ENCODE measurements around the gene GABBR2. TPM values are rescaled to one million over a fixed set of nuclear protein-coding genes. Genes with fewer than 3 reads are reported as not detected.
"Not testable (repeated sequence)": the region's sequence is repeated elsewhere in the genome, so short reads cannot be mapped to it uniquely, and the experiment has no call there.

GABBR2 gene
- total RNA-seq, 1 experiment from 2014 or later, result 1.9 TPM

GRCh38 chr9:98491828-98492227 lies 216.9 kb downstream of the GABBR2 start:
- DNase-seq (ENCODE audit: low read depth), result no peak

DNA sequence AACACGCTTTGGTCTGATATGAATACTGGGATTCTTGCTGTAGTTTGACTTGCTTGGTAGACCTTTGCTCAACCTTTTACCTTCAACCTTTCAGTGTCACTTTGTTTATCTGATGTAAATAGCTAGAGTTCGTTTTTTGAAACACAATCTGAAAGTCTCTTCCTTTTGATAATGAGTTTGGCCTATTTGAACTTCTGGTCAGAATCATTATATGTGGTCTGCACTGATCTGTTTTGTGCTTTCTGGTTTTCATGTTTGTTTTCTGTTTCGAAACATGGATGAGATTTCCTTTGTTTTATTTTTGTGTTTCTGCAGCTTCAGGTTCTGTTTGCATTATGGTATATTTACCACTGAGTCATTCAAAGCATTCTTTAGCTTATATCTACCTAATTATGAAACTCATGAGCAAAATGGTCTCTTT lies 217.5 kb downstream of the GABBR2 start:
- no peak for DNase-seq (ENCODE audit: low read depth)

DNA sequence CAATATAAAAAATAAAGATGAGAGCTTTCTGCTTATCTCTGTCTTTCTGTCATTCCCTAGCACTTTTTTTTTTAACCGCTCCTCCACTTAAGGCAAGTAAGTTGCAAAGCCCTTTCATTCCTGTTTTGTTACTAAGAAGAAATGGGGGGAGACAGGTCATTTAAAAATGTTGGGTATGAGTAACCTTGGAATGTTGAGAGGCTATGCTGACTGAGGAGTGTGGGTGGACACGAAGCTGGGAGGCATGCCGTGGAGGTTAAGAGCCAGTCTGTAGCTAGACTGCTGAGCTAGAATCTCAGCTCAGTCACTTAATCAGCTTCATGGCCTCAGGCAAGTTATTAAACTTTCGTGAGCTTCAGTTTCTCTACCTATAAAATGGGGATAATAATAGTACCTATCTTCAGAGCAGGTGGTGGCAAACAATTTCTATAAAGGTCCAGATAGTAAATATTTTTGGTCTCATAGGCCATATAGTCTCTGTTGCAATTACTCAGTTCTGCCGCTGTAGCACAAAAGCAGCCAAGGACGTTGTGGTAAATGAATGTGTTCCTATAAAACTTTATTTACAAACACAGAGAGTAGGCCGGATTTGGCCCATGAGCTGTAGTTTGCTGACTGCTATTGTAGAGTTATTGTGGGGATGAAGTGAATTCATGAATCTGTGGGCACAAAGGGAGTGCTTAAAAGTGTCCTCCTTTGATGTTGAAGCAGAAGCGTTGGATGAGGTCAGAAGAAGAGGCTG lies 220.0 kb downstream of the GABBR2 start:
- peak; percentile 84 for DNase-seq (ENCODE audit: low read depth)

- DNase-seq (ENCODE audit: low read depth), result no peak
These were observed 223.0 kb downstream of the GABBR2 start for GRCh38 chr9:98485706-98486105.

DNA sequence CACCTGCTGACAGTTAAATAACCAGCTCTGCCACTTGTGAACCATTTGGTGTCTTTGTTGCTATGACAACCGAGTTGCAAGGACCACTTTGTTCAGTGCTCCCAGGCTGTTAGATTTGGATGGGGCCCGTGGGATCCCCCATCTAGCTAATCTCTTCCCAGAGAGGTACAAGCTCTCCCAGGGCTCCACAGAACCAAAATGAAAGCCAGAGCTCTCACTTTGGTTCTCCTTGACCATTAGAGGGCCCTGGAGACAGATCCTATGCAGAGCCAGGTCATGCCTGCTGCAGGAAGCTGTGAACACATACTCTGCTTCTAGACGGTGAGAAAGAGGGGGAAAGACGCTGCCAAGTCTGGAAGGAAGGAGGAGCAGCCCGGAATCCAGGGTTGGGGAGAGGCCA lies 224.6 kb downstream of the GABBR2 start:
- no peak for DNase-seq (ENCODE audit: low read depth)

DNA sequence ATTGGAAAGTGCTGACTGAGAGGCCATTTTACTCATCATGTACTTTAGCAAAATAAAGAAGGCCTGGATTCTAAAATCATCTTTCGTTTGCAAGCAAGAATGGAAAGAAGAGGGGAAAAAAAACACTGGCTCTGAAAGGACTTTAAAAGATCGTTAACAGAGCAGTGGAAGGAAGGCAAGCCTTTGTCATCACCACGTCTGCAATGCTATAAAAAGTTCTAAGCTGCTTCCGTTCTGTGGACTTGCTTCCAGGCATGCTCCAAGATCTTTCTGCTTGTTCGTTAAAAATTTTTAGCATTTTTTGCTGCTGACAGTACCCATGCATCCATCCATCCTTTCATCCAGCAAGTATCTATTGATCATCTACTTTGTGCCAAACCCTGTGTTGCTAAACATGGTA lies 226.5 kb downstream of the GABBR2 start:
- DNase-seq (ENCODE audit: low read depth), result no peak

- peak; percentile 26 for DNase-seq (ENCODE audit: low read depth)
These were observed 227.1 kb downstream of the GABBR2 start for GRCh38 chr9:98481676-98482075.

DNA sequence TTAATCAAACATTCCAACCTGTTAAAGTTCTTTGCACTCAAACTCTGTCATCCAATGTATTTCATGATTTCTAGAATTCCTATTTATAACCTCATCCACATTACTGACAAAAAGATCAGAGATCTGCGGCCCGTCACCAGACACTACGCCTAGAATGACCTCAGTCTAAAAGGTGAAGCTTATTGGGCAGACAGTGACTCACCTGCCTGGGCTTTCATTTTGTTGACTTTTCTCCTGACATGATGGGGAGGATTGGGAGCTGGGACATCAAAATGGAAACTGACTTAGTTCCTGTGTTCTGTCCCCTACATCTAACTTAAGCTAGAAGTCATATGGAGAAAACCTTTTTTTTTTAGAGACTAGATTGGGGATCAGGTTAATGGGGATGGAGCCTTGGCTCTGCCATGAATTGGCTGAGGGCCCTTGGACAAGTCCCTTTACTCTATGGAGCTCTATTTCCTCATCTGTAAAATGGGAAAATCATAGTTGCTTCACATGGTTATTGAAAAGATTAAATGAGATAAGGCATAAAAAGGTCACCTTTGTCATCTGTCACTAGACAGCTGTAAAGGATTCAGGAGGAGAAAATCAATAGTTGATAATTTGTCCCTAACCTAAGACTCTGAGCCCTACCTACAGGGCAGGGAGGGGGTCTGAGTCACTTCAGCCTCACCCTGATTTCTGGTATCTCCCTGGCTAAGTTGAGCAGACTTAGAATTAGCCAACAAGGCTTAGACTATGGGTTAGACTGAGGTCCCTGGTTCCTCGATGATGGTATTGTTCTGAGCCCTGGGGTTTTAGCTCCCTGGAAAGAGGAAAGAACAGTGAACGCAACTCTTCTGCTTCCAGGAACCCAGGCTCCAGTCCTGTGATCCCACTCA lies 228.5 kb downstream of the GABBR2 start:
- DNase-seq (ENCODE audit: low read depth), result peak; percentile 59

- no peak for DNase-seq (ENCODE audit: low read depth)
These were observed 229.3 kb downstream of the GABBR2 start for GRCh38 chr9:98479449-98479848.

DNA sequence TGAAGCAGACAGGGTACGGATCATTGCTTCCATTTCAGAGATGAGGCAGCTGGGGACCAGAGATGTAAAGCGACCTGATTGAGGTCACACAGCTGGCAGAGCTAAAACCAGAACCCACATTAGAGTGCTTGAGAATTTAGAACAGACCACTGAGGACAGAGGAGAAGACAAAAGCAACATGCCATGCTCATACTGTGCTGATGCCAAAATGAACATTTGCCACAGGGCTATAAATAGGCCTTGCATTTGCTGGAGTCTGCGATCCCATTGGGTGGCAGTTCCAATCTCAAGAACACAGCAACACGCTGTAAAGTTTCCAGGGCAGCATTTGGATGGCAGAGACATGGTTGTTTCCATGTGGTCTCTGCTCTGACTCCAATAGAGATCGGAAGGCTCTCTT lies 230.9 kb downstream of the GABBR2 start:
- DNase-seq (ENCODE audit: low read depth), result no peak

DNA sequence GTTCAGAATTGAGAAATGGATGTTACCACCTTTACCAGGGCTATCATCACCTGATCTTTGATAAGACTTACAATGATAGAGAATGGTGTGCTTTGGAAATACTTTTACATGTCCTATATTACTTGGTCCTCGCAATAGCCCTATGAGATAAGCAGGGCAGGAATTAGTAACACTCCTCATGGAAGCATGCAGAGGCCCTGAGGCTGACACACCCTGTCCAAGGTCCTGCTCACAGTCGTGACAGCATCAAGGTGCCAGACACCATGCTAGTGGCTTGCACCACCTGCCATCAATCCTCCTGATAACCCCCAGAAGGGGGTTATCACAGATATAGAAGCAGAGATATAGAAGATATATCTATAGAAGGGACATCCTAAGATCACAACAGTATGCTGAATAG lies 236.5 kb downstream of the GABBR2 start:
- DNase-seq (ENCODE audit: low read depth), result no peak

DNA sequence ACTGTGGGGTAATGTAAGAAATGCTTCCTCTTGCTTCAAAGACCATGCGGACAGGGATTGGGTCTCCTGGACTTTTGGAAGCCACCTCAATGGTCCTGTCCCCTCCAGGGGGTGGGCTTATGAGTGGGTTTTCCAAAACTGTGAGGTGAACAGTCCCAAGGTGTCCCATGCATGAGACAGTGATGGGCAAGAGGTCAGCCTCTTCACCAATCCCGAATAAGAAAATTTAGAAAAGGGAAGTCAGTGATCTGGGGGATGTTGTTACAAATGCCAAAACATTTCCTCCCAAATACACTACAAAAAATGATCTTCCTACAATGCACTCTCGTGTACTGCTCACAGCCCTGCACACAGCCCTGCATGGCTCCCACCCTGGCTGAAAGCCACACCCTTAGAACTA lies 237.6 kb downstream of the GABBR2 start:
- no peak for DNase-seq (ENCODE audit: low read depth)

DNA sequence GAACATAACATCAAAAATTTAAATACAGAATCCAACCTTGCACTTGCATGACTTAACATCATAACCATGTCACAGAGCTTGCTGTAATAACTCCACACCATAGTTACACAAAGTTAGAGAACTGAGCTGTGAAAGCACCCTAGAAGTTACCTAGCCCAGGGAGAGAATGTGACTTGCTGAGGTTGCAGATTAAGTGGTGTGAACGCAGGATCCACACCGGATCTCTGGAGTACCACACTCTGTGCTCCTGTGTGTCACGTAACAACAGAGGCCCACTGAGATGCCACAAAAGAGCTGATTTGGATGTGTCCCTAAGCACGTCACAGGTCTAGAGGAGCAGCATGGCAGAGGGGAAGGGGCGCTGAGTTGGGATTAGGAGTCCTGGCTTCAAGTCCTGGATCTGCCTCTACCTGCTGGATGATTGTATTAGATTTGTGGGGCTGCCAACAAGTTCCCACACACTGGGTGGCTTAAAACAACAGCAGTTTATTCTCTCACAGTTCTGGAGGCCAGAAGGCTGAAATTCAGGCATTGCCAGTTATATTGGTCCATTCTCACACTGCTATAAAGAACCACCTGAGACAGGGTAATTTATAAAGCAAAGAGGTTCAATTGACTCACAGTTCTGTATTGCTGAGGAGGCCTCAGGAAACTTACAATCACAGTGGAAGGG lies 240.0 kb downstream of the GABBR2 start:
- no peak for DNase-seq (ENCODE audit: low read depth)

- DNase-seq (ENCODE audit: low read depth), result no peak
These were observed 242.9 kb downstream of the GABBR2 start for GRCh38 chr9:98465799-98466198.

DNA sequence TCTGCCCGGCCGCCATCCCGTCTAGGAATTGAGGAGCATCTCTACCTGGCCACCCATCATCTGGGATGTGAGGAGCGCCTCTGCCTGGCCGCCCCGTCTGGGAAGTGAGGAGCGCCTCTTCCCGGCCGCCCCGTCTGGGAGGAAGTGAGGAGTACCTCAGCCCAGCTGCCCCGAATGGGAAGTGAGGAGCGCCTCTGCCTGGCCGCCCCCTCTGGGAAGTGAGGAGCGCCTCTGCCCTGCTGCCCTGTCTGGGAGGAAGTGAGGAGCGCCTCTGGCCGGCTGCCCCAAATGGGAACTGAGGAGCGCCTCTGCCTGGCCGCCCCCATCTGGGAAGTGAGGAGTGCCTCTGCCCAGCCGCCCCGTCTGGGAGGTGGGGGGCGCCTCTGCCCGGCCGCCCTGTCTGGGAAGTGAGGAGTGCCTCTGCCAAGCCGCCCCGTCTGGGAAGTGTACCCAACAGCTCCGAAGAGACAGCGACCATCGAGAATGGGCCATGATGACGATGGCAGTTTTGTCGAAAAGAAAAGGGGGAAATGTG lies 244.5 kb downstream of the GABBR2 start:
- DNase-seq (ENCODE audit: low read depth), result not testable (repeated sequence)

GRCh38 chr9:98462310-98462709 lies 246.4 kb downstream of the GABBR2 start:
- no peak for DNase-seq (ENCODE audit: low read depth)

- no peak for DNase-seq (ENCODE audit: low read depth)
These were observed 248.0 kb downstream of the GABBR2 start for GRCh38 chr9:98460704-98461103.

GRCh38 chr9:98457726-98458370 lies 250.9 kb downstream of the GABBR2 start:
- no peak for DNase-seq (ENCODE audit: low read depth)

DNA sequence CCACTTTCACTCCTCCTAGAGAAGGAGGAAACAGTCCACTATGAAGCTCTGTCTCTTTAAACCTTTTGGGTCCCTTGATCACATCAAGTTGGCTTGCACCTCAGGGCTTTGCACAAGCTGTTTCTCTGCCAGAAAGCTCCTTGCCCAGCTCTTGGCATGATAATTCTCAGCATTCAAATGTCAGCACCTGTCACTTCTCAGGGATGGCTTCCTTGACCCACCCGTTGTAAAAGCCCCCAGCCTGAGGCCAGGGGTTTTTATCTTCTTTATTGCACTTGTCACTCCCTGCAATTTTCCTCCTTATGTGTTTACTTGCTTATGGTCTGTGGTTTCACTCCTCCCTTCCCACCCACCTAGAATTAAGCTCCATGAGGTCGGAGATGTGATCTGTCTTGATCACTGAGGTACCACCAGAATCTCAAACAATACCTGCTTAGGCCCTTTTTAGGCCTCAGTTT lies 252.6 kb downstream of the GABBR2 start:
- no peak for DNase-seq (ENCODE audit: low read depth)

DNA sequence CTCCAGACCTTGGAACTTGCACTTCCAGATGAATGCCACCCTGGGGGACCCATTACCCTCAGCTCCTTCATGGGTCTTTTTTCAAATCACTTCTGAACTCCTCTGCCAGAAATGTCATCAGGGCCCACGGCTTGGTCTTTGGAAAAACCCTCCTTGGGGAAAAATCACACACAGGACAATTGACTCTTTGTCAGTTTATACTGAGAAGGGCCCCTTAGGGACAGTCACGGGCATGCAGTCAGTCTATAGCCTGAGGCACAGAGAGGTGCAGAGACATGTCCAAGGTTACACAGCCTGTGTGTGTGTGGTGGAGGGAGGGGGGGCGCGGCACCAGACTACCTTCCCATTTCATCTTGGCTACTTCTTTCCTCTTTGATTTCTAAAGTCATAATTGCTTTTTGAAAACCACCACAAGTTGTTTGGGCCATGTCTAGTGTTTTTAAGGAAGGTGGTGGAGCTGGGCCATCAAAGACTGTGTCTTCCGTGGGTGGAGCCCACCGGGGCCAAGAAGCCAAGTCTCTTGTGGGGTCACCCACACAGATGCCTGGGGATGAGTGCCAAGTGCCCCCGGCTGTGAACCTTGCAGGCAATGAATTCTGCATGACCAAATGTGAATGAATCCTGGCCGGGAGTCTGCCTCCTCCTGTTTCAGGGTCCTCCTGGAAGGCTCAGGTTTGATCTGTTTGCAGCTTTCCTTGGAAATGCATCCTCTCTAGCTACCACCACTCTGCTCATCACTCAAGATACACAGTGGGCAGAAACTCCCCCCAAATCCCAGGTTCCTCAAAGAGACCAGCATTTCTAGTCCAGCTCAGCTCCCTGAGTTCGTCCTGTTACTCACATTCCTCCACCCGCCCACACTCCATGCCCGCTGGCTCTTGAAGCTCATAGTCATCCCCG lies 253.2 kb downstream of the GABBR2 start:
- no peak for DNase-seq (ENCODE audit: low read depth)
